Tibial nerve (tissue), 4 donors: ENCODE results near the gene CD34.

ENCODE experiments used
- CTCF ChIP-seq, 5 experiments: fragments of 200-600 bp in 3 of 5; fragments of 450-650 bp in 2 of 5; sonication (generic) in 3 of 5; IDR thresholded peaks; one replicate each; pipeline ENCODE4 v1.5.1; 2016 to 2019; ENCODE audit warnings: antibody characterized with exemption in 5 of 5, mild to moderate bottlenecking in 3 of 5, moderate library complexity in 2 of 5
- EP300 ChIP-seq, 2 donors: sonication (generic); formaldehyde crosslinking; IDR thresholded peaks; one replicate each; pipeline ENCODE4 v1.6.1; 2017; ENCODE audit warnings: antibody characterized with exemption in 2 of 2, mild to moderate bottlenecking in 1 of 2

GRCh38 chr1:207952617-207953542 is 42.0 kb upstream of the CD34 start:
- TF ChIP-seq EP300 (IDR thresholded peaks at IDR 0.05) (no peak), CTCF (IDR thresholded peaks at IDR 0.05) (no peak)
